Measurements from ENCODE around the gene EFCAB6.

- no peak for TF ChIP-seq CTCF (IDR thresholded peaks at IDR 0.05)
- no peak for TF ChIP-seq POLR2A (IDR thresholded peaks at IDR 0.05)
Measured at GRCh38 chr22:43753688-43754087, 58.4 kb downstream of the EFCAB6 start.
